ENCODE measurements around the gene SINHCAF.

Gene SINHCAF

GRCh38 chr12:31339831-31340622 lies 14.1 kb upstream of the SINHCAF start:
- DNase-seq (ENCODE audit: extremely low spot score, insufficient read length, low read depth), result no peak
- FAIRE-seq, result no peak

DNA sequence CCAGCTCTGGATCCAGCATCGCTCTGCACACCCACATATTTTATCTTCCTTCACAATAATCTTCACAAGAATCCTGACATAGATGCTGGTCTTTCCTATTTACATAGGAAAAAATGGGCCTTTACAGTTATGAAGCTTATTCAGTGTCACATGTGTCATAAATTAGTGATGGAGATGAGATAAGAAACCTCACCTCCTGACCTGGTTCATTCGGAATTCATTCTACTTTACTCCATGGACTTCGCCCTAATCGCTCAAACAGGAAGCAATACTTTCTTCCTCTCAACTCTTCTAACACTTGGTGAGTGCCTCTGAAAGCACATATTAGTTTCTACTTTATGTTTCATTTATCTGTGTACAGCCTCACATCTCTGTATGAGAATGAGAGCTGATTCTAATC lies 12.0 kb upstream of the SINHCAF start:
- DNase-seq (ENCODE audit: extremely low spot score, insufficient read length, low read depth), result no peak
- FAIRE-seq, result no peak

DNA sequence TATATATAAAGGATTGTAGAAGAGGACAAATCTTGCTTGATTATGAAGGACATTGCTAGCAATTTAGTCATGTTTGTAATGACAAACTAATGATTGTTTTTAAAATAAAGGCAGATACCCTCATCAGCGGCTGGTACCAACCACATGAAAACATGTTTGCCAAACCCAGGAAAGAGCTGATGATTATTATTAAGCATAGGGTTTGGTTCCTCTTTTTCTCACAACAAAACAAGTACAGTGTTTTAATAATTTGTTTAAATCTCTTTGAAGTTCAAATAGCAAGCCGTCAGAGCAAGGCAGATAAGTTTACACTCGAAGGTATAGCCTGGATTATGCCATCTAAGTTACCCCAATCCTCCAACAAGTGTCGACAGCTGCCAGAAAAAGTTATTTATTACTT lies 5.3 kb upstream of the SINHCAF start:
- no peak for FAIRE-seq

GRCh38 chr12:31326736-31327659 lies 1.0 kb upstream of the SINHCAF start:
- DNase-seq (ENCODE audit: extremely low spot score, insufficient read length, low read depth), result no peak
- FAIRE-seq, result no peak

More for the DNA sequence above, 5.3 kb upstream of the SINHCAF start:
- DNase-seq (ENCODE audit: extremely low spot score, insufficient read length, low read depth), result no peak

- DNase-seq (ENCODE audit: extremely low spot score, insufficient read length, low read depth) (no peak), FAIRE-seq (no peak)
Measured at GRCh38 chr12:31325524-31325875, 450 bp downstream of the SINHCAF start.

GRCh38 chr12:31324845-31325523 lies 966 bp downstream of the SINHCAF start:
- FAIRE-seq (no peak), DNase-seq (ENCODE audit: extremely low spot score, insufficient read length, low read depth) (no peak)

DNA sequence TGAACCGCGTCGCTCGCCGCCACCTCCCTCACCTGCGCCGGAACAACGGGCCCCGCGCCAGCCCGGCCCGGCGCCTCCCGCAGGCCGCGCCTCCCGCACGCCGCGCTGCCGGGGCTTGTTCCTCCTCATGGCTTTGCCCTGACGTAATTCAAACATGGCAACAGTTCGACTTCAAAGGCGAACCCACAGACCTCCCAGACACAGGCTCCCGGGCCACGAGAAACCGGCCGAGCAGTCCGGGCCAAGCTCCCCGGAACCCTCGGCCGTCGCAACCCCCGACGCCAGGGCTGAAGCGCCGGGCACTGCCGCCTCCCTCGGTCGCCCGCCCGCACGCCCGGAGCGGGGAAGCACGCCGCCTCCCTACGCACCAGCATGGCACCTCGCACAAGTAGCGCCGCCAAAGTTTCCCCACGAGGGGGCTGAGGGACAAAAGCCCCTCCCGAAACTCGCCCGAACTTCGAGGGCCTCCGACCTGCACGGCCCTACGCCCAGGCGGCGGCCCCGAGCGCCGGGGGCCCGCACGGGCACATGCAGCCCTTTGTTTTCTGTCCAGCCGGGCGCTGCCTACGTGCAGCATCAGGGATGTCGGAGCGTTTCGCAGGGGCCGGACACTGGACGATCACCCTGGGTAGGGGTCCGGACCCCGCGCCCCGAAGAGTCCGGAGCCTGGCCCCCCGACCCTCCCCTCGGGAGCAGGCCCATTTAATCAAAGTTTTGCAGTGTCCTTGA lies 1.7 kb downstream of the SINHCAF start:
- FAIRE-seq (peak; percentile 46), DNase-seq (ENCODE audit: extremely low spot score, insufficient read length, low read depth) (no peak)

DNA sequence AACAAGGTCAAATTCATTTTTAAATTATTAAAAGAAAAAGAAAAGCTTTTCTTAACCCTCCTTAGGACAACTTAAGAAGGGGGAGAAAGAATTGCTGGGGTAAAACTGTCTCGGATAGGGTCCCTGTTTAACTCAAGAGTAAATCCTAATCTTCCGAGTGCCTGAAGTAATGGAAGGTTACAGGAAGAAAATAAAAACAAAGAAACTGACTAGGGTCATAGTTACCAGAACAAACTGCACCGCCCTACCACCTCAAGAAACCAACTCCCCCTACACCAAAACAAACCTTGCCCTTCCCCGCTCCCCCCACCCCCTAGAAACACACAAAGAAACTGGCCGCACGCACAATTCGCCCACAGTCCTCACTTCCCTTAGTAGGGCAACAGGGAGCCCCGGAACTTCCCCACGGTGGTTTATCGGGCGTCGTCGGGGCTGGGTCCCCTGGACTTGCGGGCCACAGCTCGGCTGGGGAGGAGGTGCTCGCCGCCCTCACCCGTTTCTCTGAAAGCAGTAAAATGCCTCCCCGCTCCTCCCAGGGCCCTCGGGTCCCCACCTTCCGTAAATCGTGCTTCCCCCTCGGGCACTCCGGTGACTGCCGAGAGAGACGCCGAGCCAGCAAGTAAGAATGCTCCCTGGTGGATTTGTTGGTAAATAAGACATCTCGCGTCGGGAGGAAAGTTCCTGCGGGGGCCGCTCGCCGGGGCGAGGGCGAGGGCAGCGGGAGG lies 2.4 kb downstream of the SINHCAF start:
- FAIRE-seq (peak; percentile 47), DNase-seq (ENCODE audit: extremely low spot score, insufficient read length, low read depth) (no peak)

- FAIRE-seq (no peak), DNase-seq (ENCODE audit: extremely low spot score, insufficient read length, low read depth) (no peak)
Measured at GRCh38 chr12:31322801-31323207, 3.1 kb downstream of the SINHCAF start.

GRCh38 chr12:31321897-31322228 lies 4.1 kb downstream of the SINHCAF start:
- no peak for FAIRE-seq
- no peak for DNase-seq (ENCODE audit: extremely low spot score, insufficient read length, low read depth)

- no peak for DNase-seq (ENCODE audit: extremely low spot score, insufficient read length, low read depth)
- FAIRE-seq, result no peak
Measured at GRCh38 chr12:31321186-31321896, 4.6 kb downstream of the SINHCAF start.

- DNase-seq (ENCODE audit: extremely low spot score, insufficient read length, low read depth) (no peak), FAIRE-seq (no peak)
Measured at GRCh38 chr12:31318657-31319269, 7.2 kb downstream of the SINHCAF start.

- FAIRE-seq (no peak), DNase-seq (ENCODE audit: extremely low spot score, insufficient read length, low read depth) (no peak)
Measured at GRCh38 chr12:31317471-31318395, 8.2 kb downstream of the SINHCAF start.

DNA sequence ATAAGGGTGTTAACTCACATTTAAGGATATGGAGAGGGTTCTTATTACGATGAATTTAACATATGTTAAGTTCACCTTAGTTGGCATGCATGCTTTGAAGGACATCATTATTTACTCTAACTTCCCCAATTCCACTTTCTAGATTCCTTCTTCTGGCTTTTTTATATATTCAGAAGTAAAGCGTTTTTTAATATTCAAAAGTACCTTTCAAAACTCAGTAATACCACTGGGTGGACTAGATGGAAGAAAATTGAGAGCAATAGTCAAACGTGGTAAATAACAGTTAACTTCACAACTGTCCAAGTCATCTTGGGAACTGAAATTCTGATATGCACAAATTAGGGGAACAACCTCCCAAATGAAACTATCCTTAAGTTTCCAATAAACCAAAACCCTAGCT lies 9.1 kb downstream of the SINHCAF start:
- no peak for FAIRE-seq
- no peak for DNase-seq (ENCODE audit: extremely low spot score, insufficient read length, low read depth)

DNA sequence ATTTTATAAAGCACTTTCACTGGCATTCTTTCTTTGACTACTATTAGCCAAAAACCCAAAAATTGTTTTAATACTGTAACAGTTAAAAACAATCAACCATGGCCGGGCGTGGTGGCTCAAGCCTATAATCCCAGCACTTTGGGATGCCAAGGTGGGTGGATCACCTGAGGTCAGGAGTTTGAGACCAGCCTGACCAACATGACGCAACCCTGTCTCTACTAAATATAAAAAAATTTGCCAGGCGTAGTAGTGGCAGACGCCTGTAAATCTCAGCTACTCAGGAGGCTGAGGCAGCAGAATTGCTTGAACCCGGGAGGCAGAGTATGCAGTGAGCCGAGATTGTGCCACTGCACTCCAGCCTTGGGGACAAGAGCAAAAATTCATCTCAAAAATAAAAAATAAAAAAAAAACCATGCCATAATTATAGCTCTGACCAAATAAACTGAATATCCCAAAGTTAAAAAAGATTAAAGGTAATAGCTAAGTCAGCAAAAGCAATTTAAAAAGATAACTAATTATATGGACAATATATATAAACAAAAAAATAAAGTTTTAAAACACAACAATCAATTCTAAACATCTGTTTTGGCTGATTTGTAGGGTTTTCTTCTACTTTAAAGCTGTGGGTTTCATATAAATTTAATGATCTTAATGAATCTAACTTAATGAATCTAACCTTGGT lies 10.0 kb downstream of the SINHCAF start:
- FAIRE-seq, result no peak
- DNase-seq (ENCODE audit: extremely low spot score, insufficient read length, low read depth), result no peak

DNA sequence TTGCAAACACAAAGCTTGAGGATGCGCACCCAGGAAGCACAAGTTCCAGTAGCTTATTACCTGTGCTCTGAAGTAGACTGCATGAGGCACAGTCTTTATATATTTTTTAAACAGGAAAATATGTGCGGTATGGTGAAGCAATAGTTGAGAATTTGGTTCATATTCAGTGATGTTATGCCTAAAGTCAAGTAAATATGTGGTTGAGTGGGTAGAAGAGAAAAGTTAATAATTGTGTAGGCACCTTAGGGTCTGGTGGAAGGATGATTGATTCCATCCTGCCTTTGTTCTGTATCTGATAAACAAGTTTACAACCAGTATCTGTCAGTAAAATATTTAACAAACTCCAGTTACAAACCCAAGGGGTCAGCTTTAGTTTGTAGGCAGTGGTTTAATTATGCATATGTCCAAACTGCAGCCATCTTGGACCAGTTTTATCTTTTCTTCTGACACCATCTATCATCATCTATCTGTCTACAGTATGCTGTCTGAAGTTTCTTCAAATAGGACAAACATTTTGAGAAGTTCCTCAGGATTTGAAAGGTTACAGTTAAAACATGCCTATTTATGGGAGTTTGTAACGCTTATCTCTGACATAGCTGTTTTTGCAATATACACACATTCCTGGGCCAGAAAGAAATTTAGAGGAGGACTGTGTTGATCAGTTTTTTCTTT lies 10.8 kb downstream of the SINHCAF start:
- FAIRE-seq (peak; percentile 64), DNase-seq (ENCODE audit: extremely low spot score, insufficient read length, low read depth) (no peak)
